ENCODE data around the gene COL15A1.

GRCh38 chr9:98951967-98952366 is 8.3 kb downstream of the COL15A1 start:
- no peak for TF ChIP-seq CTCF (IDR thresholded peaks at IDR 0.05)
- TF ChIP-seq, protein P1, sequence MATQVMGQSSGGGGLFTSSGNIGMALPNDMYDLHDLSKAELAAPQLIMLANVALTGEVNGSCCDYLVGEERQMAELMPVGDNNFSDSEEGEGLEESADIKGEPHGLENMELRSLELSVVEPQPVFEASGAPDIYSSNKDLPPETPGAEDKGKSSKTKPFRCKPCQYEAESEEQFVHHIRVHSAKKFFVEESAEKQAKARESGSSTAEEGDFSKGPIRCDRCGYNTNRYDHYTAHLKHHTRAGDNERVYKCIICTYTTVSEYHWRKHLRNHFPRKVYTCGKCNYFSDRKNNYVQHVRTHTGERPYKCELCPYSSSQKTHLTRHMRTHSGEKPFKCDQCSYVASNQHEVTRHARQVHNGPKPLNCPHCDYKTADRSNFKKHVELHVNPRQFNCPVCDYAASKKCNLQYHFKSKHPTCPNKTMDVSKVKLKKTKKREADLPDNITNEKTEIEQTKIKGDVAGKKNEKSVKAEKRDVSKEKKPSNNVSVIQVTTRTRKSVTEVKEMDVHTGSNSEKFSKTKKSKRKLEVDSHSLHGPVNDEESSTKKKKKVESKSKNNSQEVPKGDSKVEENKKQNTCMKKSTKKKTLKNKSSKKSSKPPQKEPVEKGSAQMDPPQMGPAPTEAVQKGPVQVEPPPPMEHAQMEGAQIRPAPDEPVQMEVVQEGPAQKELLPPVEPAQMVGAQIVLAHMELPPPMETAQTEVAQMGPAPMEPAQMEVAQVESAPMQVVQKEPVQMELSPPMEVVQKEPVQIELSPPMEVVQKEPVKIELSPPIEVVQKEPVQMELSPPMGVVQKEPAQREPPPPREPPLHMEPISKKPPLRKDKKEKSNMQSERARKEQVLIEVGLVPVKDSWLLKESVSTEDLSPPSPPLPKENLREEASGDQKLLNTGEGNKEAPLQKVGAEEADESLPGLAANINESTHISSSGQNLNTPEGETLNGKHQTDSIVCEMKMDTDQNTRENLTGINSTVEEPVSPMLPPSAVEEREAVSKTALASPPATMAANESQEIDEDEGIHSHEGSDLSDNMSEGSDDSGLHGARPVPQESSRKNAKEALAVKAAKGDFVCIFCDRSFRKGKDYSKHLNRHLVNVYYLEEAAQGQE (IDR thresholded peaks at IDR 0.05; ENCODE audit: insufficient read depth in 1 of 2, low read depth in 2 of 2, low read length in 1 of 2) = no peak
- no peak for TF ChIP-seq POLR2AphosphoS5 (IDR thresholded peaks at IDR 0.05; ENCODE audit: low read depth, low read length)
- no peak for TF ChIP-seq TCF7L2 (IDR thresholded peaks at IDR 0.05; ENCODE audit: low read depth, low read length)

Data from Panc1 (cell line).